IPS DF 6.9 (cell line): ENCODE results near the gene FEN1.

ENCODE experiments used
- DNase-seq: peaks from one replicate; pipeline ENCODE4 v3.0.0-alpha.2; 2013; ENCODE audit warnings: low read depth, low spot score
- H3K27ac ChIP-seq: one replicate; pipeline ENCODE4 v1.5.1; 2013; ENCODE audit warnings: low read length, control low read depth
- H3K27me3 ChIP-seq: 2 replicates; pipeline ENCODE4 v1.6.1; 2013; ENCODE audit warnings: mild to moderate bottlenecking, low read length; ENCODE audit not compliant: control insufficient read depth, insufficient read depth
- H3K36me3 ChIP-seq: 2 replicates; pipeline ENCODE4 v1.6.1; 2013; ENCODE audit warnings: low read length; ENCODE audit not compliant: control insufficient read depth, insufficient read depth
- H3K4me1 ChIP-seq: 2 replicates; pipeline ENCODE4 v1.6.1; 2013; ENCODE audit warnings: low read length; ENCODE audit not compliant: control insufficient read depth, insufficient read depth
- H3K4me3 ChIP-seq: 2 replicates; pipeline ENCODE4 v1.5.1; 2013; ENCODE audit warnings: mild to moderate bottlenecking, low read length
- H3K9me3 ChIP-seq: 2 replicates; pipeline ENCODE4 v1.6.1; 2013; ENCODE audit warnings: low read length, inconsistent platforms; ENCODE audit not compliant: control insufficient read depth, insufficient read depth
- WGBS: extraction: QIAGEN DNeasy Blood & Tissue Kit; methylation state at CpG from one replicate; pipeline ENCODE4 v1.1.7; 2013; ENCODE audit warnings: mixed read lengths, missing lambda C conversion rate; ENCODE audit not compliant: insufficient read length, insufficient coverage; 5-methylcytosine and 5-hydroxymethylcytosine counted together

Gene FEN1

DNA sequence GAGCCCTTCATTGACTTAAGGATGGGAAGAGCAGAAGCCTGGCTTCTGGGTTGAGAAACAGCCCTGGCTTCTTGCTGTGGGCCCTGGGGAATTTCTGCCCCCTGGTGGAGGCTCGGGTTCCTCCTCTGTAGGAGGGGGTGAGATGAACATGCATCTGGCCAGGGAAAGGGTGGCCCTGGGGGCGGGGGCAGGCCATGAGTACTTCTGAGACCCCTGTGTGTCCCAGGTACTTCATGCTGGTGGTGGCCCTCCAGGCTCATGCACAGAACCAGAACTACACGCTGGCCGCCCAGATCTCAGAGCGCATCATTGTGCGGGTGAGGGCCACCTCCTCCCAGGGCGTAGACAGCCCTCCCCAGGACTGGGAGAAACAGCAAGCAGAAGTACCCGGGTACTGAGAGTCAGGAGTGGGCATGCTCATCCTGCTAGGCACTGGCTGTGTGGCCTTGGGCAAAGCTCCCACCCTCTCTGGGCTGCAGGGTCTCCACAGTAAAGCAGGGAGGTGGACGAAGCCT is 16.1 kb upstream of the FEN1 start:
- H3K4me3 ChIP-seq: no peak overlapping the region
- no CpG with 5 or more reads among the region's 9 CpGs for WGBS
- H3K36me3 ChIP-seq: no peaks in the 10 kb centered on the region
- peaks cover 11% of the 10 kb centered on the region for H3K4me1 ChIP-seq
- no peak overlapping the region for H3K27ac ChIP-seq
- H3K27me3 ChIP-seq: no peaks in the 10 kb centered on the region
- H3K9me3 ChIP-seq: no peaks in the 10 kb centered on the region
- DNase-seq: no peak

DNA sequence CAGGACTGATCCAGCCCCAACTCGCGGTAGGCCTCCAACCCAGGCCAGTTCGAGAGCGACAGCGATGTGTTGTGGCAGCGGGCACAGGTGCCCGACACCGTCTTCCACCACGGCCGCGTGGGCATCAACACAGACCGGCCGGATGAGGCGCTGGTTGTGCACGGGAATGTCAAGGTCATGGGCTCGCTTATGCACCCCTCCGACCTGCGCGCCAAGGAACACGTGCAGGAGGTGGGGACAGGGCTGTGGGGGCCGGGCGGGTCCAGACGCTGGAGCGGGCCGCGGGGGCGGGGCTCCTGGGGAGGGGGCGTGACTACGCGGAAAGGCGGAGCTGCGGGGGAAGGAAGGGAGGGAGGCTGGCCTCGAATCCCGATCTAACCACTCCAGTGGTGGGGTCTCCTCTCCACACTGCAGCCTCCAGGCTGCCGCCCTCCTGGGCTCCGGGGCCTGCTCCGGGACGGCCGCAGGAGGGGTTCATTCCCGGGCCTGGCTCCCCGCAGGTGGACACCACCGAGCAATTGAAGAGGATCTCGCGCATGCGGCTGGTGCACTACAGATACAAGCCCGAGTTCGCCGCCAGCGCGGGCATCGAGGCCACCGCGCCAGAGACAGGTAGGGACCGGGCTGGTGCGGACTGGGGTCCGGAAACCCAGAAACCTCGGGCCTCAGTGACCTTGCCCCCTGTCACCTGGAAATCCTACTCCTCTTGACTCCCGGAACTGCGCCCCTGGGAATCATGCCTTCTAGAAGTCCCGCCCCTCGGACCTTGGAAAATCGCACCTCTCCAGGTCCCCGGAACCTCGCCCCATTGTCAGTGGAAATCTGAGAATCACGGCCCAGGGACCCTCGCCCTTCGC is 15.2 kb upstream of the FEN1 start:
- no peaks in the 10 kb centered on the region for H3K9me3 ChIP-seq
- H3K27me3 ChIP-seq: no peaks in the 10 kb centered on the region
- no peak for DNase-seq
- H3K27ac ChIP-seq: no peak overlapping the region
- WGBS: no CpG with 5 or more reads among the region's 67 CpGs
- peaks cover 7% of the 10 kb centered on the region for H3K4me1 ChIP-seq
- no peaks in the 10 kb centered on the region for H3K36me3 ChIP-seq
- H3K4me3 ChIP-seq: no peak overlapping the region; the same call in 1 of the 2 replicates

DNA sequence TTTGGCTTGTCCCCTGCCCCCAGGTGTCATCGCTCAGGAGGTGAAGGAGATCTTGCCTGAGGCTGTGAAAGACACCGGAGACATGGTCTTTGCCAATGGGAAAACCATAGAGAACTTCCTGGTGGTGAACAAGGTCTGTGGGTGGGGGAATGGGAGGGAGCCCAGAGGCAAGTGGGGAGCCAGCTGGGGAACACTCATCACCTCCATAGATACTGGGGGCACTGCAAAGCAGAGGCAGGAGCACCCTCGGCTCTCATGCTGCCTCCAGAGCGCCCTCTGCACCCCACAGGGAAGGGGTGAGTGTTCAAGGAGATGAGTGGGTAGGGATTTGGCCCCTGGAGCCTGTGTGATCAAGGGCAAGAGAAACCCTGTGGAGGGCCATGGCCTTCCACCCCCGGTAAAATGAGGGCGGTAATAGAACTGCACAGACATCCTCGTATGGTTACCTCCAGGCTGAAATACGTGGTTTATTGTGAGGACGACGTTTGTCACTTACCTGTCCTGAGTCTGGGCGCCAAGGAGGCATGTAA is 14.3 kb upstream of the FEN1 start:
- Histone ChIP-seq H3K27ac (no peak overlapping the region), H3K4me3 (no peak overlapping the region), H3K4me1 (peaks cover 7% of the 10 kb centered on the region; the same call in 1 of the 2 replicates), H3K36me3 (no peaks in the 10 kb centered on the region), H3K9me3 (no peaks in the 10 kb centered on the region), H3K27me3 (no peaks in the 10 kb centered on the region)
- no CpG with 5 or more reads among the region's 11 CpGs for WGBS
- no peak for DNase-seq

DNA sequence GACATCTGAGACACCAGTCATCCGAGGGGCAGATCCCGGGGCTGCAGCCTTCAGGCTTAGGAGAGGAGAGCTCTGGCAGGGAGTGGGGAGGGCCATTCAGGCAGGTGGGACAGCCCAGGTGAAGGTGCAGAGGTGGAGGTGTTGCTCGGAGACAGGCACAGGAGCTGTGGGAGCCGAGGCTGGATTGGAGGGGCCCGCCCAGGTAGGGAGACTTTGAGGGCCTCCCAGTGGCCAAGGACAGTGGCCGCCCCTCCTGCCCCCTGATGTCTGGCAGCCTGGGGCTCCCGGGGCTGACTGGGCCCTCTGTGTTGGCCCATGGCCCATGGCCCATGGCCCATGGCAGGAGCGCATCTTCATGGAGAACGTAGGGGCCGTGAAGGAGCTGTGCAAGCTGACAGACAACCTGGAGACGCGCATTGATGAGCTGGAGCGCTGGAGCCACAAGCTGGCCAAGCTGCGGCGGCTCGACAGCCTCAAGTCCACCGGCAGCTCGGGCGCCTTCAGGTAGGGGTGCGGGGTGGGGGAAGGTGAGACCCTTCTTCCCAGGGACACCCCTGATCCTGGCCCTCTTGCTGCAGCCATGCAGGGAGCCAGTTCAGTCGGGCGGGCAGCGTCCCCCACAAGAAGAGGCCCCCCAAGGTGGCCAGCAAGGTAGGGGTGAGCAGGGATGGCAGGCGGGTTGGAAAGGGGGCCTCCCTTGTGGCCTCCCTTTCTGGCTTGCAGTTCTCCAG is 13.6 kb upstream of the FEN1 start:
- no peak overlapping the region for H3K4me3 ChIP-seq
- no peaks in the 10 kb centered on the region for H3K9me3 ChIP-seq
- peaks cover 7% of the 10 kb centered on the region; the same call in 1 of the 2 replicates for H3K4me1 ChIP-seq
- H3K27me3 ChIP-seq: no peaks in the 10 kb centered on the region
- no peak overlapping the region for H3K27ac ChIP-seq
- WGBS: no CpG with 5 or more reads among the region's 24 CpGs
- no peak for DNase-seq
- no peaks in the 10 kb centered on the region for H3K36me3 ChIP-seq

DNA sequence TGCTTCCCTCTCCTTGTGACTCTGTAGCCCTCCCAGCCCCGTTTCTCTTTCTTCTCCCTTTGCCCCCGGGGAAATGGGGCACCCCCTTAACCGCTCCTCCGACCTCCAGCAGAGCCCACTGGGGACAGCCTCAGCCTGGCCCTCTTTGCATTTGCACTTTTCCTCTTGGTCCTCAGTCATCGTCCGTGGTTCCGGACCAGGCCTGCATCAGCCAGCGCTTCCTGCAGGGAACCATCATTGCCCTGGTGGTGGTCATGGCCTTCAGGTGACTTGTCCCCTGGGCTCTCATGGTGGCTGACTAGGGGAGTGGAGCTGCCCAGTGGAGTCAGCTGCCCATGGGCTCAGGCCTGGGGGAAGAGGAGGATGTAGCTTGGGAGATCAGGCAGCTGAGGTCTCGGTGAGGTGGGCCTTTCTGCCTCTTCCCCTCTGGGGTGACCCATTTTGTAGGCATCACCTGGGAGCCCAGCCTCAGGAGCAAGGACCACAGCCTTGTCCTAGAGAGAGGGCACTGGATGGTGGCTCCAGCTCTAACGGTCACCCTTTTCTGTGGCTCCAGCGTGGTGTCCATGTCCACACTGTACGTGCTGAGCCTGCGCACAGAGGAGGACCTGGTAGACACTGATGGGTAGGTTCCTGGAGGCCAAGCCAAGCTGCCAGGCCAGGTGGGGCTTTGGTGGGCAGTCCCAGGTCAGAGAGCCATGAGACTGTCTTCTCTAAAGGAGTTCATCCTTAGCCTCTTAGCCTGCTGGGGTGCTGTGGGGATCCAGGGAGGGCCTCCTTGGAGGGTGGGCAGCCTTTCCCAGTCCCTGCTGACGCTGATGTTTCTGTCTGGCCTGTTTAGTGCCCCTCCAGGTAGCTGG is 12.8 kb upstream of the FEN1 start:
- Histone ChIP-seq H3K4me3 (no peak overlapping the region), H3K9me3 (no peaks in the 10 kb centered on the region), H3K27ac (no peak overlapping the region), H3K27me3 (no peaks in the 10 kb centered on the region), H3K36me3 (no peaks in the 10 kb centered on the region), H3K4me1 (peaks cover 7% of the 10 kb centered on the region; the same call in 1 of the 2 replicates)
- no CpG with 5 or more reads among the region's 14 CpGs for WGBS
- no peak for DNase-seq

DNA sequence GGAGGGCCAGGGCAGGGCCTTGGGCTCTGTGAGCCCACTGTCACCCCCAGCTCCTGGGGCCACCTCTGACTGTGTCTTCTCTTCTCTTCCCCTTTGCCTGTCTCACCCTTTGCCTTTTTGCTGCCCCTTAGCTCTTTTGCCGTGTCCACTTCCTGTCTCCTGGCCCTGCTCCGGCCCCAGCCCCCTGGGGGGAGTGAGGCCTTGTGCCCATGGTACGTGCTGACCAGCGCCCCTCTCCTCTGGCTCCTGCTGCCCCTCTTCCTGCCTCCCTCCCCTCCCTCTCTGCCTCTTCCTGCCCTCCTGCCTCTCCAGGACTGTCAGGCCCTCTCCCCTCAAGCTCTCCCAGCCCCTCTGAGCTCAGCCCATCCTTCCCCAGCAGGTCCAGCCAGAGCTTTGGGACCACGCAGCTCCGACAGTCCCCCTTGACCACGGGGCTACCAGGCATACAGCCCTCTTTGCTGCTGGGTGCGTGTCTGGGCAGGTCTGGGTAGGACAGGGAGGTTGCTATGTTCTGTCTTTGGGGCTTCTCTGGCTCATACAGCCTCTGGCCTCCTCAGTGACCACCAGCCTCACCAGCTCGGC is 12.0 kb upstream of the FEN1 start:
- Histone ChIP-seq H3K27me3 (no peaks in the 10 kb centered on the region), H3K9me3 (no peaks in the 10 kb centered on the region), H3K27ac (no peak overlapping the region), H3K36me3 (peaks cover 2% of the 10 kb centered on the region; the same call in 1 of the 2 replicates), H3K4me3 (no peak overlapping the region), H3K4me1 (peaks cover 7% of the 10 kb centered on the region; the same call in 1 of the 2 replicates)
- DNase-seq: no peak
- no CpG with 5 or more reads among the region's 9 CpGs for WGBS

DNA sequence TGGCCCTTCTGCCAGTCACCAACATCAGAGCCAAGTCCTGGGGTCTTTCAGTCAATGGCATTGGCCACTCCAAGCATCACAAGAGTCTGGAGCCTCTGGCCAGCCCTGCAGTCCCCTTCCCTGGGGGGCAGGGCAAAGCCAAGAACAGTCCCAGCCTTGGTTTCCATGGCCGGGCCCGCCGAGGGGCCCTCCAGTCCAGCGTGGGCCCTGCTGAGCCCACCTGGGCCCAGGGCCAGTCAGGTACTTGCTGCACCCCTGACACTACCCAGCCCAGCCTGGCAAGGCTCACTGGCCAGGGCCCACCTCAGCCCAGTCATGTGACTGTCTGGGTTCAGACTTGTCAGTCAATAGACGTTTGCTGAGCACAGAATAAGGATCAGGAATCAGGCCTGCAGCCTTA is 11.1 kb upstream of the FEN1 start:
- H3K27me3 ChIP-seq: no peaks in the 10 kb centered on the region
- no CpG with 5 or more reads among the region's 5 CpGs for WGBS
- no peaks in the 10 kb centered on the region for H3K9me3 ChIP-seq
- H3K36me3 ChIP-seq: peaks cover 7% of the 10 kb centered on the region
- H3K27ac ChIP-seq: no peak overlapping the region
- no peak for DNase-seq
- no peak overlapping the region for H3K4me3 ChIP-seq
- peaks cover 7% of the 10 kb centered on the region; the same call in 1 of the 2 replicates for H3K4me1 ChIP-seq

DNA sequence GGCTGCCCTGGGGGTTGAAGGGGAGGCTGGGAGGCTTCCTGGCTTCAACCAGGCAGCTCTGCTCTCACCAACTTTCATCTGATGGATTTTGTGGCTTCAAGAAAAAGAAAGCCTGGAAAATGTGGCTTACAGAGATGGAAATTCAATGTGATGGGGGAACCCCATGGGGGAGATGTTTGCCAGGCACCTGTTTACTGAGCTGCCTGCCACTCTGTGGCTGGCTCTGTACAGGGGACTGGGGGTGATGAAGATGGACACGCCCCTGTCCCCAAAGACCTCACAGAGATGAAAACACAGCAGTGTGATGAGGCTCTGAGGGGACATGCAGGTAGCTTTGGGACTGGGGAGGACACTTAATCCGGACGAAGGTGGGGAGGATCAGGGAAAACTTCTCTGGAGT is 10.4 kb upstream of the FEN1 start:
- Histone ChIP-seq H3K27me3 (no peaks in the 10 kb centered on the region), H3K9me3 (no peaks in the 10 kb centered on the region), H3K4me3 (no peak overlapping the region), H3K27ac (no peak overlapping the region), H3K36me3 (peaks cover 14% of the 10 kb centered on the region), H3K4me1 (no peaks in the 10 kb centered on the region)
- no CpG with 5 or more reads among the region's 3 CpGs for WGBS
- DNase-seq: no peak

DNA sequence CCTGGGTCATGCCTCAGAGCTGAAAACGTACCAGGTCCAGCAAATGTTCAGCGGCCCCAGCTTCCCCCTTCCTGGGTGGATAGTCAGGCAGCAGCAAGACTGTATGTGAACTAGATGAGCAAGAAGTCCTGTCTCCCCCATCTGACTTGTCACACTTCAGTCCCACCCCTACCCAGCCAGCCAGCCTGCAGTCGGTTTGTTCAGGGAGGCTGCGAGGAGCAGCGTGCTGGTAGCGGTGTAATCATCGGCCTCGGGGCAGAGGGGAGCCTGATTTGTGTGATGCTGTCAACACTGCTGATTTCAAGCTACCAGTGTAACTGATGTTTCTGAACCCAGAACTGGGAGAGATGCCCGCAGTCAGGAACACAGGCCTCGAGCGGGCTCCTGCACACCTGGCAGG is 9.9 kb upstream of the FEN1 start:
- Histone ChIP-seq H3K27ac (no peak overlapping the region), H3K9me3 (no peaks in the 10 kb centered on the region), H3K4me1 (no peaks in the 10 kb centered on the region), H3K36me3 (peaks cover 19% of the 10 kb centered on the region), H3K4me3 (no peak overlapping the region), H3K27me3 (no peaks in the 10 kb centered on the region)
- WGBS: no CpG with 5 or more reads among the region's 11 CpGs
- no peak for DNase-seq
